Neural progenitor cell (in vitro differentiated cells): ENCODE data around the gene LPCAT4. TPM values are rescaled to one million over a fixed set of nuclear protein-coding genes. Genes with fewer than 3 reads are reported as not detected.

Source experiments
- DNase-seq: peaks from one replicate; pipeline ENCODE4 v3.0.0-alpha.2; 2016; ENCODE audit warnings: low spot score
- H2AFZ ChIP-seq: fragments of 200-600 bp; sonication (generic); replicated peaks from 2 replicates; pipeline ENCODE4 v1.6.1; 2016; ENCODE audit warnings: antibody characterized with exemption
- H3F3A ChIP-seq: fragments of 200-600 bp; sonication (generic); 2 replicates; pipeline ENCODE4 v1.6.1; 2016; ENCODE audit warnings: antibody characterized with exemption, low read depth
- H3K27ac ChIP-seq: fragments of 200-600 bp; sonication (generic); 2 replicates; pipeline ENCODE4 v1.5.1; 2016; ENCODE audit warnings: mild to moderate bottlenecking
- H3K27me3 ChIP-seq: fragments of 200-600 bp; sonication (generic); 2 replicates; pipeline ENCODE4 v1.6.1; 2016; ENCODE audit warnings: mild to moderate bottlenecking, moderate library complexity
- H3K36me3 ChIP-seq: fragments of 200-600 bp; sonication (generic); 2 replicates; pipeline ENCODE4 v1.5.1; 2016
- H3K4me1 ChIP-seq: fragments of 200-600 bp; sonication (generic); 2 replicates; pipeline ENCODE4 v1.6.1; 2016; ENCODE audit warnings: mixed run types
- H3K4me2 ChIP-seq: fragments of 200-600 bp; sonication (generic); 2 replicates; pipeline ENCODE4 v1.6.1; 2016
- H3K4me3 ChIP-seq: fragments of 200-600 bp; sonication (generic); 2 replicates; pipeline ENCODE4 v1.5.1; 2016
- H3K79me2 ChIP-seq: fragments of 200-600 bp; sonication (generic); 2 replicates; pipeline ENCODE4 v1.6.1; 2016; ENCODE audit warnings: low read depth
- H3K9ac ChIP-seq: fragments of 200-600 bp; sonication (generic); 2 replicates; pipeline ENCODE4 v1.6.1; 2016
- H3K9me3 ChIP-seq: fragments of 200-600 bp; sonication (generic); 2 replicates; pipeline ENCODE4 v1.5.1; 2016; ENCODE audit warnings: low read depth
- H4K20me1 ChIP-seq: fragments of 200-600 bp; sonication (generic); 2 replicates; pipeline ENCODE4 v1.6.1; 2016; ENCODE audit warnings: low read depth
- H3K27ac Mint-ChIP-seq: 3 replicates; pipeline ENCODE4 v1.8.0; 2021; ENCODE audit warnings: mixed read lengths
- H3K27me3 Mint-ChIP-seq: 2 replicates; pipeline ENCODE4 v1.8.0; 2022; ENCODE audit warnings: low read depth, mild to moderate bottlenecking, inconsistent platforms, moderate library complexity, mixed read lengths; ENCODE audit not compliant: insufficient read depth
- H3K36me3 Mint-ChIP-seq: 3 replicates; pipeline ENCODE4 v1.8.0; 2021; ENCODE audit warnings: mixed read lengths
- H3K4me1 Mint-ChIP-seq: 3 replicates; pipeline ENCODE4 v1.8.0; 2021; ENCODE audit warnings: mixed read lengths
- H3K4me3 Mint-ChIP-seq: 3 replicates; pipeline ENCODE4 v1.8.0; 2021; ENCODE audit warnings: mild to moderate bottlenecking, moderate library complexity, mixed read lengths
- H3K9me3 Mint-ChIP-seq: 3 replicates; pipeline ENCODE4 v1.8.0; 2020; ENCODE audit warnings: mixed read lengths
- CTCF ChIP-seq: fragments of 200-600 bp; sonication (generic); IDR thresholded peaks from 2 replicates; pipeline ENCODE4 v1.5.1; 2017; ENCODE audit warnings: antibody characterized with exemption, mild to moderate bottlenecking
- EZH2 ChIP-seq: fragments of 200-600 bp; sonication (generic); IDR thresholded peaks from 2 replicates; pipeline ENCODE4 v1.6.1; 2017; ENCODE audit warnings: antibody characterized with exemption, mild to moderate bottlenecking, moderate library complexity
- EZH2phosphoT487 ChIP-seq: fragments of 200-600 bp; sonication (generic); IDR thresholded peaks from 2 replicates; pipeline ENCODE4 v1.6.1; 2017; ENCODE audit warnings: antibody characterized with exemption
- total RNA-seq: library from RNA; depleted of rRNA; stranded (reverse); fragments of >200 nt; gene quantifications from 2 replicates; pipeline ENCODE4 v1.2.3, GENCODE V29; 2015; ENCODE audit warnings: low replicate concordance

The LPCAT4 gene
- total RNA-seq, 1 donor from 2014 or later, result 35.1 TPM

GRCh38 chr15:34374816-34375215 is 7.8 kb upstream of the LPCAT4 start:
- H3K27ac Mint-ChIP-seq, result no peak overlapping the region

DNA sequence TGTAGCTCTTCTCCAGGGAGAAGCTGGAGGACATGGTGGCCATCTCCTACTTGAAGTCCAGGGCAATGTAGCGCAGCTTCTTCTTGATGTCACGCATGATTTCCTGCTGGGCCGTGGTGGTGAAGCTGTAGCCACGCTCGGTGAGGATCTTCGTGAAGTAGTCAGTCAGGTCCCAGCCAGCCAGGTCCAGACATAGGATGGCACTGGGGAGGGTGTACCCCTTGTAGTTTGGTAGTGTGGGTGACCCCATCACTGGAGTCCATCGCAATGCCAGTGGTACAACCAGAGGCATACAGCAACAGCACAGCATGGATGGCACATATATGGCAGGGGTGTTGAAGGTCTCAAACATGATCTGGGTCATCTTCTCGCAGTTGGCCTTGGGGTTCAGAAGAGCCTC is 7.0 kb upstream of the LPCAT4 start:
- no peaks in the 10 kb centered on the region for H3K9me3 Mint-ChIP-seq
- Histone ChIP-seq H3K79me2 (no peaks in the 10 kb centered on the region), H3K4me2 (no peak overlapping the region), H4K20me1 (no peaks in the 10 kb centered on the region), H3K27ac (no peak overlapping the region), H3K9ac (no peak overlapping the region), H2AFZ (no peak overlapping the region), H3K27me3 (no peaks in the 10 kb centered on the region), H3F3A (no peaks in the 10 kb centered on the region), H3K4me1 (no peaks in the 10 kb centered on the region), H3K9me3 (no peaks in the 10 kb centered on the region), H3K36me3 (no peaks in the 10 kb centered on the region), H3K4me3 (no peak overlapping the region)
- no peak overlapping the region for H3K27ac Mint-ChIP-seq
- peaks cover 2% of the 10 kb centered on the region for H3K27me3 Mint-ChIP-seq
- no peak for DNase-seq
- peaks cover 4% of the 10 kb centered on the region for H3K36me3 Mint-ChIP-seq
- H3K4me3 Mint-ChIP-seq, result no peak overlapping the region
- TF ChIP-seq CTCF, result no peak
- TF ChIP-seq EZH2, result no peak
- no peaks in the 10 kb centered on the region for H3K4me1 Mint-ChIP-seq

More at GRCh38 chr15:34374816-34375215, 7.8 kb upstream of the LPCAT4 start:
- no peak for TF ChIP-seq CTCF
- TF ChIP-seq EZH2, result no peak
- no peak for TF ChIP-seq EZH2phosphoT487
- Mint-ChIP-seq H3K27me3 (peaks cover 2% of the 10 kb centered on the region), H3K36me3 (peaks cover 4% of the 10 kb centered on the region), H3K4me1 (no peaks in the 10 kb centered on the region), H3K9me3 (no peaks in the 10 kb centered on the region), H3K4me3 (no peak overlapping the region)
- no peak overlapping the region for H2AFZ ChIP-seq
- no peak overlapping the region for H3K9ac ChIP-seq
- H3K27ac ChIP-seq, result no peak overlapping the region
- DNase-seq, result no peak
- no peaks in the 10 kb centered on the region for H3K36me3 ChIP-seq
- H3F3A ChIP-seq, result no peaks in the 10 kb centered on the region
- H3K9me3 ChIP-seq, result no peaks in the 10 kb centered on the region
- no peak overlapping the region for H3K4me3 ChIP-seq
- H3K4me1 ChIP-seq, result no peaks in the 10 kb centered on the region
- no peaks in the 10 kb centered on the region for H4K20me1 ChIP-seq
- H3K4me2 ChIP-seq, result no peak overlapping the region
- no peaks in the 10 kb centered on the region for H3K79me2 ChIP-seq
- H3K27me3 ChIP-seq, result no peaks in the 10 kb centered on the region

DNA sequence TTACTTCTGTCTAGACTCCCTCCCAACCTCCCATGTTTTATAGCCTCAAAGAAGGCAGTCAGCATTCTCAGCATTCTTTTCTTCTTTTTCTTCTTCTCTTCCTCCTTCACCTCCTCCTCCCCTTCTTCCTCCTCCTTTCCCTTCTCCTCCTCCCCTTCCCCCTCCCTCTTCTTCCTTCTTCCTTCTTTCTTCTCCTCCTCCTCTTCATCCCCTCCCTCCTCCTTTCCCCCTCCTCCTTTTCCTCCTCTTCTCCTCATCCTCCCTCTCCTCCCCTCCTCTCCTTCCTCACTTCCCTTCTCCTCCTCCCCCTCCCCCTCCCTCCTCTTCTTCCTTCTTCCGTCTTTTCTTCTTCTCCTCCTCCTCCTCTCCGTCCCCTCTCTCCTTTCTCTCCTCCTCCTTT is 3.6 kb upstream of the LPCAT4 start:
- no peak for DNase-seq

More for the DNA sequence above, 3.6 kb upstream of the LPCAT4 start:
- no peak for TF ChIP-seq CTCF
- TF ChIP-seq EZH2, result no peak
- TF ChIP-seq EZH2phosphoT487, result no peak
- Histone ChIP-seq H3K27ac (no peak overlapping the region), H3F3A (peaks cover 19% of the 10 kb centered on the region), H3K9me3 (no peaks in the 10 kb centered on the region), H4K20me1 (peaks cover 6% of the 10 kb centered on the region), H3K9ac (no peak overlapping the region), H3K4me1 (peaks cover 11% of the 10 kb centered on the region), H3K4me3 (no peak overlapping the region), H3K4me2 (no peak overlapping the region), H3K27me3 (no peaks in the 10 kb centered on the region), H3K79me2 (peaks cover 13% of the 10 kb centered on the region), H3K36me3 (no peaks in the 10 kb centered on the region), H2AFZ (no peak overlapping the region)
- H3K27ac Mint-ChIP-seq, result no peak overlapping the region
- no peaks in the 10 kb centered on the region for H3K9me3 Mint-ChIP-seq
- peaks cover 12% of the 10 kb centered on the region for H3K4me1 Mint-ChIP-seq
- peaks cover 5% of the 10 kb centered on the region for H3K27me3 Mint-ChIP-seq
- no peak overlapping the region for H3K4me3 Mint-ChIP-seq
- peaks cover 4% of the 10 kb centered on the region for H3K36me3 Mint-ChIP-seq
